Stimulated activated naive CD8-positive, alpha-beta T cell treated with anti-CD3 and anti-CD28 coated beads, Interleukin-15, Interleukin-2, amounts not matched to agents 100 ng/mL and 50 ng/mL, for 24 hours (primary cell): Measurements from ENCODE around the gene SSRP1.
"Not testable (repeated sequence)": the region's sequence is repeated elsewhere in the genome, so short reads cannot be mapped to it uniquely, and the experiment has no call there.

ENCODE experiments used
- H3K27ac Mint-ChIP-seq: one replicate; pipeline ENCODE4 v1.8.0; 2021; ENCODE audit warnings: mild to moderate bottlenecking, mixed read lengths
- H3K27me3 Mint-ChIP-seq: one replicate; pipeline ENCODE4 v1.8.0; 2021; ENCODE audit warnings: mixed read lengths
- H3K36me3 Mint-ChIP-seq: one replicate; pipeline ENCODE4 v1.8.0; 2021; ENCODE audit warnings: low read depth, mixed read lengths
- H3K4me1 Mint-ChIP-seq: one replicate; pipeline ENCODE4 v1.8.0; 2021; ENCODE audit warnings: low read depth, mixed read lengths
- H3K4me3 Mint-ChIP-seq: one replicate; pipeline ENCODE4 v1.8.0; 2021; ENCODE audit warnings: mild to moderate bottlenecking, mixed read lengths
- H3K9me3 Mint-ChIP-seq: one replicate; pipeline ENCODE4 v1.8.0; 2021; ENCODE audit warnings: mixed read lengths

The SSRP1 gene

DNA sequence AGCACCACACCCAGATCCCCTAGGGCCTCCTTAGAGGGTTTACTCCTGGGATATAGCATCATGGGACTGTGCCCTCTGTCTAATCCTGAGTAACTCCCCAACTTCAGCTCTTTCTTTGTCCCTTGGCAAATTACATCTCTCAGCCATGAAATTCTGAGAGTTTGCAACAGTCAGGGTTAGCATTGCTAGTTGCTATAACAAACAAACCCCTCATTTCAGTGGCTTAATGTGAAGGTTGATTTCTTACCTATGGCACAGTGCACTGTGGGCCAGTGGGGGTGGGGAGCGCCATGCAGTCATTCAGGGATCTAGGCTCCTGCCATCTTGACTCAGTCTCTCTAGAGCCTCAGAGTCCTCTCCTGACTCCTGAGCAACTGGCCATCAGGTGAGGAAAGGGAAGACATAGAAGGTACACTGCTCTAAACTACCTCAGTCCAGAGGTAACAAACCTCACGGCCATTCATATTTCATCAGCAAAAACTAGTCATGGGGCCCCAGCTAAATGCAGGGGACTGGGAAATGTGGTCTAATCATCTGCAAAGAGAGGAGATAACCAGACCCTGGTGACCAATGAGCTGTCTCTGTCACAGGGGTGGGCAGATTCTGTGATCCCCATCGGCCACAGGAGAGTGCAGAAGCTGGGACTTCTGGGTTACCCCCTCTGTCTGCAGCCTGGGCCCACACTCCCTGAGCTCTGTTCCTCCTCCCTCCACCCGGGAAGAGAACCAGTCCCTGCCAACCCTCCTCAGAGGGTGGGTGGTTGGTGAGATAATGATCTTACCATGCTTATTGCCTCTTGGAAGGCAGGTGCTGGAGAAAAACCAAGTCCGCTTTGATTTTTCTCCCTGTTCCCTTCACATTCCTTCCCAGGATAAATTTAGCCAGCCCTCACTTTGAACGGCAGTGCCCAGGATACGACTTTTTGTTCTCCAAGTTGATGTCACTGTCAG, 27.7 kb upstream of the SSRP1 start:
- no peaks in the 10 kb centered on the region for H3K9me3 Mint-ChIP-seq
- H3K27ac Mint-ChIP-seq: no peak overlapping the region
- no peak overlapping the region for H3K4me3 Mint-ChIP-seq
- H3K27me3 Mint-ChIP-seq: peaks cover 5% of the 10 kb centered on the region
- H3K36me3 Mint-ChIP-seq: no peaks in the 10 kb centered on the region
- no peaks in the 10 kb centered on the region for H3K4me1 Mint-ChIP-seq

DNA sequence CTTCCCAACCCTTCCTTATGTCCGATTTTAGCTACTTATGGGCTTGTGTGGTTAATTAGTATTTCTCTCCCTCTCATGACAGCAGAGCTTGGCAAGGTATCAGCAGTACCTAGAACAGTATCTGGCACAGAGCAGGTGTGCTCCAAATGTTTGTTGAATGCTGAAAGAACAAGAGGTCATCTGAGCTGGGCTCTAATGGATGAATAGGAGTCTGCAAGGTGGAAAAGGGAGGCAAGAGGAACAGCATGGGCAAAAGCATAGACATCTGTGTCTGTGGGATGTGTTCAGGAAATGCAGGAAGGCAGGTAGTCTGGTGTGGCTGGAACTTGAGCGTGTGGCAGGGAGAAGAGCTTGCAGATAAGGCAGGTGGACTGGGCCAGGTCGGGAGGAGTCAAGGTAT, 26.2 kb upstream of the SSRP1 start:
- Mint-ChIP-seq H3K36me3 (no peaks in the 10 kb centered on the region), H3K9me3 (no peaks in the 10 kb centered on the region)

DNA sequence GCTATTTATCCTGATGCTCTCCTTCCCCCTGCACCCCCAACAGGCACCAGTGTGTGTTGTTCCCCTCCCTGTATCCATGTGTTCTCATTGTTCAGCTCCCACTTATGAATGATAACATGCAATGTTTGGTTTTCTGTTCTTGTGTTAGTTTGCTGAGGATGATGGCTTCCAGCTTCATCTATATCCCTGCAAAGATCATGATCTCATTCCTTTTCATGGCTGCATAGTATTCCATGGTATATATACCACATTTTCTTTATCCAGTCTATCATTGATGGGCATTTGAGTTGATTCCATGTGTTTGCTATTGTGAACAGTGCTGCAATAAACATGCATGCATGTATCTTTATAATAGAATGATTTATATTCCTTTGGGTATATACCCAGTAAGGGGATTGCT, 25.7 kb upstream of the SSRP1 start:
- not testable (repeated sequence) for H3K27ac Mint-ChIP-seq

More for the DNA sequence above, 26.2 kb upstream of the SSRP1 start:
- Mint-ChIP-seq H3K27me3 (peaks cover 5% of the 10 kb centered on the region), H3K27ac (no peak overlapping the region), H3K4me1 (no peaks in the 10 kb centered on the region), H3K4me3 (no peak overlapping the region)

DNA sequence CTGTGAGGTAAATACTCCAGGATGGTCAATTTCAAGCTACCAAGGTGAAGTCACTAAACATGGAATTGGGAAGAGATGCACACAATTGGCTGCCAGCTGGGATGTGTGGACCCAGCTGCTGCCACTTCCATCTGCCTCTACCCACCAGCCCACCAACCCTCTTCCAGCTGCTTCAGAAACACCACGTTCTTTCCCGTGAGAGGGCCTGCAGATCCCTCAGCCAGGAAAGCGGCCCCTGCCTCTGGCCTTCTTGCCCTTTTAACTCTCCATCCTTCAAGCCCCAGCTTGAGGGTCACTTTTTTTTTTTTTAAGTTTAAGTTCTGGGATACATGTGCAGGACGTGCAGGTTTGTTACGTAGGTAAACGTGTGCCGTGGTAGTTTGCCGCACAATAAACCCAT, 25.3 kb upstream of the SSRP1 start:
- H3K4me1 Mint-ChIP-seq: no peaks in the 10 kb centered on the region
- no peaks in the 10 kb centered on the region for H3K9me3 Mint-ChIP-seq
- no peak overlapping the region for H3K27ac Mint-ChIP-seq
- H3K36me3 Mint-ChIP-seq: no peaks in the 10 kb centered on the region
- H3K4me3 Mint-ChIP-seq: no peak overlapping the region
- H3K27me3 Mint-ChIP-seq: peaks cover 13% of the 10 kb centered on the region

More for the DNA sequence above, 25.7 kb upstream of the SSRP1 start:
- H3K9me3 Mint-ChIP-seq, H3K4me1 Mint-ChIP-seq, H3K27me3 Mint-ChIP-seq, H3K4me3 Mint-ChIP-seq, H3K36me3 Mint-ChIP-seq: not testable (repeated sequence)

DNA sequence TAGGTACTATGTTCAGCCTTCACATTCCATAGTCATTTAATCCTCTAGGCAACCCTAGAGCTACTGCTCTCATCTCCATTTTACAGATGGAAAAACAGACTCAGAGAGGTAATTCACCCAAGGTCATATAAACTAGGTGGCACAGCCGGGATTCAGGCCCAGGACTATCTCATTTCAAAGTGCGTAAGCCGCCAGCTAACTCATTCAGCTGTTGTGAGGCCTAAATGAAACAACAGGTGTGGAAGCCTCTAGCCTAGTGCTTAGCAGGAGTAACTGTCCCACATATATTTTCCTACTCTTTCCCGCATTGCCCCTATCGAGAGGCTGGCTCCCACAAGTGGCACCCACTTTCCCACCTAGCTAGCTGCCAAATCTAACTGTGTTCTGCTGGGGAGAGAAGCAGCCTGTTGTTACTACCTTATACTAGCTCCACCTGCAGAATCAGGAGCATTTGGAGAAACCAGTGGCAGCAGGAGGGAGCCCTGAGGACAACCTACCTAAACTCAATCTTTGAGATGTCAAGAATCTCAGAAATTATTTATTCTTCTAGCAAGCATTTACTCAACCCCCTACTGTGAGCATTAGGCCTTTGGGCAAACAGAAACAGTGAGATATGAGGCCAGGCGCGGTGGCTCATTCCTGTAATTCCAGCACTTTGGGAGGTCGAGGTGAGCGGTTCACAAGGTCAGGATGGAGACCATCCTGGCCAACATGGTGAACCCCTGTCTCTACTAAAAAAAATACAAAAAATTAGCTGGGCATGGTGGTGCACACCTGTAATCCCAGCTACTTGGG, 24.4 kb upstream of the SSRP1 start:
- no peaks in the 10 kb centered on the region for H3K9me3 Mint-ChIP-seq
- H3K4me3 Mint-ChIP-seq: no peak overlapping the region
- no peaks in the 10 kb centered on the region for H3K36me3 Mint-ChIP-seq
- H3K27me3 Mint-ChIP-seq: peaks cover 13% of the 10 kb centered on the region
- no peak overlapping the region for H3K27ac Mint-ChIP-seq
- no peaks in the 10 kb centered on the region for H3K4me1 Mint-ChIP-seq

DNA sequence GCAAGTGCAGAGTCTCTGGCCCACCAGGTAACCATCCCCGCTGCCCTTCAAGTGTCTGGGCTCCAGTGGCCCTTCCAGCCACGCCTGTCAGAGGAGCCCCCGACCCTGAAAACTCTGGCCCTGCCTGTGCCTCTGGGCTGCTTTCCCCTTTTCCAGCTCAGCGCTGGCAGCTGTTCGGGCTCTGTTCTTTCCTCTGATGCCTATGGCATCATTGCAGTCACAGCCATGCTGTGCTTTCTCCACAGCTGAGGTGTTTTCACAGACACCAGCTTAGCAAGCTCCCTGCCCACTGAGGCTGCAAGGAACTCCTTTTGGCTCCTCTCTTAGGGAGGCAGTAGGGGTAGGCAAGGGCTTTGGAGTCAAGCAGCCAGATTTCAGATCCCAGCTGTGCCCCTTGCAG, 23.7 kb upstream of the SSRP1 start:
- no peak overlapping the region for H3K27ac Mint-ChIP-seq
- no peaks in the 10 kb centered on the region for H3K4me1 Mint-ChIP-seq
- H3K9me3 Mint-ChIP-seq: no peaks in the 10 kb centered on the region
- peaks cover 19% of the 10 kb centered on the region for H3K27me3 Mint-ChIP-seq
- H3K4me3 Mint-ChIP-seq: no peak overlapping the region
- H3K36me3 Mint-ChIP-seq: no peaks in the 10 kb centered on the region

DNA sequence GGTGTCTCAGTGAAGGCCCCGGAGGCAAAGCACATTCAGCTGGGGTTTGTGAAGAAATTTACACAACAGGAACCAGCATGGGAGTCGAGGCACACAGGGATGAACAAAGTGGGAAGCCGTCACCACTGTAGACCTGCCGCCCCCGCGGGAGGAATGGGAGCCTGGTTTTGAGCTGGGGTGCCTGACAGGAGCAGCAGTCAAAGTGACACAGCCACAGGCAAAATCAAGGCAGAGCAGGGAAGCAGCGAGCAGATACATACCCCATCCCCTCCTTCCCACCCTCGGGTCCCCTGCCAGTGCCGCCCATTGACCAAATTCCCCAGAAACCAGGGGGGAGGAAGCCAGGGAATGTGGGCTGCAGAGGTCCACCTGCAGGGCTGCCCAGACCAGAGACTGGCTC, 23.3 kb upstream of the SSRP1 start:
- H3K9me3 Mint-ChIP-seq: no peaks in the 10 kb centered on the region
- H3K4me3 Mint-ChIP-seq: no peak overlapping the region
- no peaks in the 10 kb centered on the region for H3K36me3 Mint-ChIP-seq
- peaks cover 20% of the 10 kb centered on the region for H3K27me3 Mint-ChIP-seq
- no peak overlapping the region for H3K27ac Mint-ChIP-seq
- H3K4me1 Mint-ChIP-seq: no peaks in the 10 kb centered on the region

DNA sequence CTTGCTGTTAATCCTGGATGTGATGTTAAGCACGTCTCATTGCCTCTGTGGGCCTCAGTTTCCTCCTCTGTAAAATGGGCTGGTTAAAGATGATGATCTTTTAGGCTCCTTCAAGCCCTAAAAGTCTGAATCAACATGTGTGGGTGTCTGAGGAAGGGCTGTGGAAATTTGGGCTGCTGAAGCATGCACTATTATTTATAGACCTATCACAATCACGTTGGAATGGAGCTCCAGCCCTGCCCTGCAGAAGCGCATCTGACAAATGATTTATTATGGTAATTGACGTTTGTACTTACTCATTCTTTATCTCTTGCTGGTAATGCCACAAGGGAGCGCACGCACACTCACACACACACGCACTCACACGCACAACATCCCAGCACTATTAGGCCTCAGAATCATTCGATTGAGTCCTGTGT, 22.9 kb upstream of the SSRP1 start:
- Mint-ChIP-seq H3K4me3 (no peak overlapping the region), H3K27ac (no peak overlapping the region), H3K36me3 (no peaks in the 10 kb centered on the region), H3K27me3 (peaks cover 20% of the 10 kb centered on the region), H3K9me3 (no peaks in the 10 kb centered on the region), H3K4me1 (no peaks in the 10 kb centered on the region)

DNA sequence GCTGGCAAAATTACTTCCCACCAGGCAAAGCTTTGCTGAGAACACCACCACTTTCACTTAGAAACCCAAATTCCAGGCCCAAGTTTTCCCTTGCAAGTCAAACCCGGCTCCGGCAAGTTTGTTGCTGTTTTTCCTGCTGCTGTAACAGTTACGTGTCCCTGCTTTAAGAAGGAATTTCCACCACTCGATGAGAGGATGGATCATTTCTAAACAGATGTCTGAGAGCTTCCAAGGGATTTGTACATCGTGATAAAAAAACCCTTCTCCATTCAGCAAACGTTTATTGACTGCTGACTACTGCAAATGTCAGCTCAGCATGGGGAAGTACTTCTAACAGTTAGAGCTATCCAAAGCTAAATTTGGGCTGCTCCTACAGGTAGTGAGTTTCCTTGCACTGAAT, 22.2 kb upstream of the SSRP1 start:
- Mint-ChIP-seq H3K27me3 (peaks cover 15% of the 10 kb centered on the region), H3K9me3 (no peaks in the 10 kb centered on the region), H3K4me1 (no peaks in the 10 kb centered on the region), H3K4me3 (no peak overlapping the region), H3K27ac (no peak overlapping the region), H3K36me3 (no peaks in the 10 kb centered on the region)

DNA sequence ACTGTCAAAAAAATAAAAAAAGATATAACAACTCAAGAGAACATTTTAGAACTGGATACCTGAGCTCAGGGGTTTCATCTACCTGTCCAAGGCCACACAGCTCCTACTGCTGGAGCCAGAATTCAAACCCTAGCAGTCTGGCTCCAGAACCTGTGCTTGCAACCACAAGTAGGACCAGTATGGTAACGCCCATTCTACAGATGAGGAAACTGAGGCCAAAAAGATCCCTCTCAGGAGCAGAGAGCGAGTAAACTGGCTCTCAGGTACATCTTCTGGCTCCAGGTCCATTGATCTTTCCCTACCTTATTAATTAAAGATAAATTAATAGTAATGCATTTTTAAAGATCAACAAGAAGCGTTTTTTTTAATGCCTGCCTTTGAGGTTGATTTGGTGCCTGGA, 21.6 kb upstream of the SSRP1 start:
- Mint-ChIP-seq H3K27ac (no peak overlapping the region), H3K4me1 (no peaks in the 10 kb centered on the region), H3K9me3 (no peaks in the 10 kb centered on the region), H3K36me3 (no peaks in the 10 kb centered on the region), H3K27me3 (peaks cover 15% of the 10 kb centered on the region), H3K4me3 (no peak overlapping the region)

DNA sequence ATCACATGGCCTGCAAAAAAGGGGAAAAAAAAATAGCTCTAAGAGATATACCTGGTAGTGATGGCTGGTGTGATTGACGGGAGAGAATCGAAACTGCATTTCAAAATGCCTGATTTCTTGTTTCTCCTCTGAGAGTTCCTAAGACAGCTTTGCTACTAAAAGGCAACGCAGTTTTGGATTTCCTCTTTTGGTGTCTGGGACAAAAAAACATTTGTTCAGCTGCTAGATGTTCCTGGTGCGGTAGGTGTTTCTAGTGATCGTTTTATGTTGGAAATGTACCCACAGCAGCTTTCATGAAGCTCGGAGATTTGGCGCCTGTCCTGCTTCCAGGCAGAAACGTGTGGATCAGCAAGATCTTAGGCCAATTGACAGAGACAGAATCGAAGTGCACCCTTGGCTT, 20.6 kb upstream of the SSRP1 start:
- Mint-ChIP-seq H3K4me1 (no peaks in the 10 kb centered on the region), H3K4me3 (no peak overlapping the region), H3K9me3 (no peaks in the 10 kb centered on the region), H3K27ac (no peak overlapping the region), H3K27me3 (peaks cover 19% of the 10 kb centered on the region), H3K36me3 (no peaks in the 10 kb centered on the region)

DNA sequence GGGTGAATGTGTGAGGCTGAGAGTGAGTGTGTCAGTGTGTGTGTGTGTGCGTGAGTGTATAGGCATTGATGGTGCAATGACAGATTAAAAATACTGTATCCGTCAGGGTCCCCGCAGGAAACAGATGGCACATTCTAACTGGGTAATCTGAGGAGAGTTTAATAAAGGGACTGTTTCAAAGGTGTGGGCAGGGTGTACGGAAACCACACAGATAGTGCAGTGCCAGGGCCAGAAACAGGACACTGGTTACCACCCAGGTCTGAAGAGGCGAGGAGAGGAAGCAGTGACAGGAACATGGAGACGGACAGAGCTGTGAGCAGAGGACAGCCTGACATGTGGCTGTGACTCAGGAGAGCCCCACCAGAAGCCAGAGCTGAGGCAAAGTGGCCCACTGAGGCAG, 19.0 kb upstream of the SSRP1 start:
- Mint-ChIP-seq H3K4me3 (no peak overlapping the region), H3K9me3 (no peaks in the 10 kb centered on the region), H3K4me1 (no peaks in the 10 kb centered on the region), H3K36me3 (no peaks in the 10 kb centered on the region), H3K27ac (no peak overlapping the region), H3K27me3 (peaks cover 21% of the 10 kb centered on the region)

DNA sequence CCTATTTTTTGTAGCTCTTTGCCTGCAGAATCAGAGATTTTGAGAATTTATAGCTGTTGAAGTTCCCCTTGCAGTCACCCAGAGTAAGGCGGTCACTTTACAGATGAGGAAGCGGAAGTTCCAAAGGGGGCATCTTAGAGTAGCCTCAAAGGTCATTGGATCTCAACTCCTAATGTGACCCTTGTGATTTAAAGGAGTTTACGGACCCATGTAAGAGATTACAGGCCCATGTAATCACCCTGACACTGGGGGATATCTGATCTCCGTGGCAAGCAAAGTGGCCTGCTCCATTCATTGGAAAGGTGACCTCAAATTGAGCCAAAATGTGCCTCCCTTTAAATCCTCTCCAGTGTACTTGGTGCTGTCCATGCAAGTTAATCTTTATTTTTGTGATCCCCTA, 18.2 kb upstream of the SSRP1 start:
- Mint-ChIP-seq H3K27ac (no peak overlapping the region), H3K9me3 (no peaks in the 10 kb centered on the region), H3K4me1 (no peaks in the 10 kb centered on the region), H3K27me3 (peaks cover 21% of the 10 kb centered on the region), H3K36me3 (no peaks in the 10 kb centered on the region), H3K4me3 (no peak overlapping the region)

DNA sequence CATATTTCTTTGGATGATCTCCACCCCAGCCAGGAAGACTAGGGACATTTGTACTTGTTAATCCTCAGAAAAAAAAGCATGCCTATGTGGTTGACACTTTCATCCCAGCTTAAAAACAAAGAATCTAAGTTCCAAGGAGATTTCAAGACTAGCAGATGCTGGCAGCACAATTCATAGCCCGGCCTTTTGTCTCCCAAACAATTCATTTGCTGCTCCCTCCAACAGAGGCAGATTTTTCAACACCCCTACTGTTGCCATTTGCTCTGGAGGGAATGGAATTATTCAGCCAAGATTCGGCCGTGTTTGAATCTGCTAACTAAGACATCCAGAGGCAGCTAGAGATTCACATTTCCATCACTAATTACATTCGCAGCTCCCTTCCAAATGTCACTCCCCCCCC, 17.8 kb upstream of the SSRP1 start:
- peaks cover 21% of the 10 kb centered on the region for H3K27me3 Mint-ChIP-seq
- H3K4me1 Mint-ChIP-seq: no peaks in the 10 kb centered on the region
- H3K4me3 Mint-ChIP-seq: no peak overlapping the region
- no peaks in the 10 kb centered on the region for H3K36me3 Mint-ChIP-seq
- no peaks in the 10 kb centered on the region for H3K9me3 Mint-ChIP-seq
- no peak overlapping the region for H3K27ac Mint-ChIP-seq

DNA sequence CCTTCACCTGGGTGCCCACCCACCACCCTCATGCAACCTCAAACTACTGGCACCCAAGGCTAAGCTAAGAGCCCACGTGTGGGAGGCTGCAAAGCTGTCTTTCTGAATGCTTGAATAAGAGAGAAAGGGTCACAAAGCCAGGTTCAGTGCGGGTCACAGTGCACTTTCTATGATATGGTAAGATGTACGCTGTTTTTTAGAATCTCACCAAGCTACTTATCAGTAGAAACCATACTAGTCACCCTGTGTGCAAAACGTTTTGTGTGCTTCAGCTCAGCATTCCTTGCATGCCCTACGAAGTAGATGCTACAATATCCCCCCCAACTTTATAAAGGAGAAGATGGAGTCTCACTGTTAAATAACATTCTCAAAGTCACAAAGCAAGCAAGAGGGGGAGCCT, 17.3 kb upstream of the SSRP1 start:
- no peak overlapping the region for H3K27ac Mint-ChIP-seq
- no peaks in the 10 kb centered on the region for H3K4me1 Mint-ChIP-seq

More for the DNA sequence above, 17.3 kb upstream of the SSRP1 start:
- H3K36me3 Mint-ChIP-seq: no peaks in the 10 kb centered on the region
- no peaks in the 10 kb centered on the region for H3K9me3 Mint-ChIP-seq
- peaks cover 21% of the 10 kb centered on the region for H3K27me3 Mint-ChIP-seq
- H3K4me3 Mint-ChIP-seq: no peak overlapping the region
